ENCODE results near the gene ENOPH1. TPM values are rescaled to one million over a fixed set of nuclear protein-coding genes. Genes with fewer than 3 reads are reported as not detected.

The ENOPH1 gene
- total RNA-seq, 1 experiment from 2014 or later = 67.6 TPM

GRCh38 chr4:82491251-82491960 lies 61.0 kb downstream of the ENOPH1 start:
- no peak for DNase-seq
- Histone ChIP-seq H3K4me3 (ENCODE audit: low read depth, low read length) (no peak overlapping the region), H3K9me3 (no peaks in the 10 kb centered on the region), H3K36me3 (ENCODE audit: control insufficient read depth, insufficient read depth, low read length) (no peaks in the 10 kb centered on the region), H3K27me3 (replicated peaks; ENCODE audit: control insufficient read depth, insufficient read depth, low read length) (no peaks in the 10 kb centered on the region), H3K4me1 (no peaks in the 10 kb centered on the region)
- Mint-ChIP-seq H3K4me1 (ENCODE audit: low read depth, unreplicated experiment) (peaks cover 6% of the 10 kb centered on the region), H3K36me3 (ENCODE audit: insufficient read depth, unreplicated experiment) (no peaks in the 10 kb centered on the region), H3K4me3 (ENCODE audit: unreplicated experiment) (no peak overlapping the region), H3K27ac (ENCODE audit: unreplicated experiment) (no peak overlapping the region), H3K27me3 (ENCODE audit: insufficient read depth, unreplicated experiment) (no peaks in the 10 kb centered on the region), H3K9me3 (ENCODE audit: unreplicated experiment) (no peaks in the 10 kb centered on the region)
- no peak for TF ChIP-seq CTCF (IDR thresholded peaks at IDR 0.05; ENCODE audit: insufficient read depth in 1 of 2, low read depth in 1 of 2, low read length in 1 of 2, severe bottlenecking in 1 of 2, unreplicated experiment in 1 of 2)
- intact Hi-C loops (cut with micrococcal nuclease; ENCODE audit: unreplicated experiment) = no loop called here
- BruUV-seq (replicated peaks) = no TSS peak
- POLR2A ChIA-PET = no interaction called here
- CTCF ChIA-PET = no interaction called here

- no TSS peak for BruUV-seq (replicated peaks)
- Histone ChIP-seq H3K36me3 (ENCODE audit: control insufficient read depth, insufficient read depth, low read length) (no peaks in the 10 kb centered on the region), H3K9me3 (no peaks in the 10 kb centered on the region), H3K4me1 (no peaks in the 10 kb centered on the region), H3K27me3 (replicated peaks; ENCODE audit: control insufficient read depth, insufficient read depth, low read length) (no peaks in the 10 kb centered on the region), H3K4me3 (ENCODE audit: low read depth, low read length) (no peak overlapping the region)
- H3K4me3 Mint-ChIP-seq (ENCODE audit: unreplicated experiment) = no peak overlapping the region
- no peak overlapping the region for H3K27ac Mint-ChIP-seq (ENCODE audit: unreplicated experiment)
- peaks cover 6% of the 10 kb centered on the region for H3K4me1 Mint-ChIP-seq (ENCODE audit: low read depth, unreplicated experiment)
- H3K27me3 Mint-ChIP-seq (ENCODE audit: insufficient read depth, unreplicated experiment) = no peaks in the 10 kb centered on the region
- ChIA-PET CTCF (no interaction called here), POLR2A (no interaction called here)
- no peak for TF ChIP-seq CTCF (IDR thresholded peaks at IDR 0.05; ENCODE audit: insufficient read depth in 1 of 2, low read depth in 1 of 2, low read length in 1 of 2, severe bottlenecking in 1 of 2, unreplicated experiment in 1 of 2)
- no peak for DNase-seq
- H3K36me3 Mint-ChIP-seq (ENCODE audit: insufficient read depth, unreplicated experiment) = no peaks in the 10 kb centered on the region
- intact Hi-C loops (cut with micrococcal nuclease; ENCODE audit: unreplicated experiment) = no loop called here
- no peaks in the 10 kb centered on the region for H3K9me3 Mint-ChIP-seq (ENCODE audit: unreplicated experiment)
Measured at GRCh38 chr4:82493721-82494425, 63.5 kb downstream of the ENOPH1 start.

GRCh38 chr4:82495666-82496065 lies 65.3 kb downstream of the ENOPH1 start:
- H3K27me3 Mint-ChIP-seq (ENCODE audit: insufficient read depth, unreplicated experiment) = no peaks in the 10 kb centered on the region
- BruUV-seq (replicated peaks) = no TSS peak
- Histone ChIP-seq H3K4me1 (no peaks in the 10 kb centered on the region), H3K36me3 (ENCODE audit: control insufficient read depth, insufficient read depth, low read length) (no peaks in the 10 kb centered on the region), H3K9me3 (no peaks in the 10 kb centered on the region), H3K27me3 (replicated peaks; ENCODE audit: control insufficient read depth, insufficient read depth, low read length) (no peaks in the 10 kb centered on the region), H3K4me3 (ENCODE audit: low read depth, low read length) (no peak overlapping the region)
- intact Hi-C loops (cut with micrococcal nuclease; ENCODE audit: unreplicated experiment) = no loop called here
- H3K9me3 Mint-ChIP-seq (ENCODE audit: unreplicated experiment) = no peaks in the 10 kb centered on the region
- no peaks in the 10 kb centered on the region for H3K36me3 Mint-ChIP-seq (ENCODE audit: insufficient read depth, unreplicated experiment)
- no peak for TF ChIP-seq CTCF (IDR thresholded peaks at IDR 0.05; ENCODE audit: insufficient read depth in 1 of 2, low read depth in 1 of 2, low read length in 1 of 2, severe bottlenecking in 1 of 2, unreplicated experiment in 1 of 2)
- H3K27ac Mint-ChIP-seq (ENCODE audit: unreplicated experiment) = no peak overlapping the region
- ChIA-PET POLR2A (no interaction called here), CTCF (no interaction called here)
- no peak for DNase-seq
- no peak overlapping the region for H3K4me3 Mint-ChIP-seq (ENCODE audit: unreplicated experiment)
- no peaks in the 10 kb centered on the region for H3K4me1 Mint-ChIP-seq (ENCODE audit: low read depth, unreplicated experiment)
